ENCODE results near the gene GRIK4. TPM values are rescaled to one million over a fixed set of nuclear protein-coding genes. Genes with fewer than 3 reads are reported as not detected.

Gene GRIK4
- polyA plus RNA-seq, 3 donors = under 0.01 to 0.15 (median 0.01) TPM

DNA sequence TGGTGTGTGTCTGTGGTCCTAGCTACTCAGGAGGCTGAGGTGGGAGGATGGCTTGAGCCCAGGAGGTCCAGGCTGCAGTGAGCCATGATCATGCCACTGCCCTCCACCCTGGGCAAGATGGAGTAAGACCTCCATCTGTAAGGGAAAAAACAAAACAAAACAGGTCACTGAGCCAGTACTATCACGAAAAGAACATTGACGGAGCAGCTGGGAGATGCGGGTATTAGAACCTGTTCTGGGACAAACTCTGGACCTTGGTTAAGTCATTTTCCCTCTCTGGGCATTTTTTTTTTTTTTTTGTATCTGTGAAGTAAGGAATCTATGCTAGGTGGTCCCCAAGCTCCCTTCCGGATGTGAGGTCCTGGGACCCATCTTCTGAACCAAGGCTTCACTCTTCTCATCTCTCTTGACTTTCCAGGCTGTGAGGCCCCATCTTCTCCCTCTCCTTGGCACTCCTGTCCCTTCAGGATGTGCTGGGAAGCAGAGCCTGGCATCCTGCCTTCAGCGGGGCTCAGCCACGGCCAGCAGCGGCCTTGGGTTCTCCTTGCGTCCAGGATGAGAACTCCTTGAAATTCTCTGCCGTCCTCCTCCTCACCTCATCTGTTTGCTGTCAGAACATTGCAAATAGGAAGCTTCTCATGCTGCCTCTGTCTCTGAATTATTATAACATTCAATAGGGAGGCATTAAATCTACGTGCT lies 130.8 kb downstream of the GRIK4 start:
- H3K27ac ChIP-seq (ENCODE audit: low read depth, low read length) = no peak overlapping the region
- 77 to 87% (median 86%) methylated on average over 10 of the region's 10 CpGs for WGBS, 3 donors

DNA sequence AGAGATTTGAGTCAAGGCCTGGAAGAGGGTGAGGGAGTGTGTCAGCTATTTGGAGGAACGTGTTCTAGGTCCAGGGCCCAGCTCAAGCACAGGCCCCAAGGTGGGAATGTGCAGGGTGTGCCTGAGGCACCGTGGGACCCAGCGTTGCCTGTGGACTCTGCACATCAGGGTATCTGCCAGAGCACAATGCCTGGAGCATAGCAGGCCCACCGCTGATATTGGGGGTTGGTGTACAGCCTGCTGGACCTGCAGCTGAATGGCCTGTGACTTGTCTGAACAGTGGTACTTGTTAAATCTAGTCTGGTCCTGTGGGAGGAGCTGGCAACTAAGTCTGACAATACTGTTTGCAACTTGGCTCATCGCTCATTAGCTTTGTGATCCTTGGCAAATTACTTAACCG lies 131.7 kb downstream of the GRIK4 start:
- WGBS, 3 donors = 77 to 93% (median 88%) methylated on average over 6 of the region's 6 CpGs
- no peak overlapping the region for H3K27ac ChIP-seq (ENCODE audit: low read depth, low read length)

- WGBS, 3 donors = 20 to 32% (median 28%) methylated on average over 12 of the region's 12 CpGs
- no peak overlapping the region for H3K27ac ChIP-seq (ENCODE audit: low read depth, low read length)
Observed at GRCh38 chr11:120645639-120646038, 134.1 kb downstream of the GRIK4 start.

GRCh38 chr11:120646206-120646605 lies 134.7 kb downstream of the GRIK4 start:
- WGBS, 3 donors = 81 to 85% (median 83%) methylated on average over 3 of the region's 3 CpGs
- no peak overlapping the region for H3K27ac ChIP-seq (ENCODE audit: low read depth, low read length)

- WGBS, 3 donors = 83 to 87% (median 86%) methylated on average over 12 of the region's 12 CpGs
- H3K27ac ChIP-seq (ENCODE audit: low read depth, low read length) = no peak overlapping the region
Observed at GRCh38 chr11:120647681-120648080, 136.1 kb downstream of the GRIK4 start.

- 62 to 75% (median 74%) methylated on average over 6 of the region's 6 CpGs for WGBS, 3 donors
- no peak overlapping the region for H3K27ac ChIP-seq (ENCODE audit: low read depth, low read length)
Observed at GRCh38 chr11:120648771-120649170, 137.2 kb downstream of the GRIK4 start.

- 38 to 56% (median 40%) methylated on average over 4 to 5 of the region's 5 CpGs for WGBS, 3 donors
- H3K27ac ChIP-seq (ENCODE audit: low read depth, low read length) = no peak overlapping the region
Observed at GRCh38 chr11:120649316-120649715, 137.8 kb downstream of the GRIK4 start.

- no peak overlapping the region for H3K27ac ChIP-seq (ENCODE audit: low read depth, low read length)
- WGBS, 3 donors = 71 to 79% (median 74%) methylated on average over 3 of the region's 3 CpGs
Observed at GRCh38 chr11:120651396-120651795, 139.8 kb downstream of the GRIK4 start.

- H3K27ac ChIP-seq (ENCODE audit: low read depth, low read length) = no peak overlapping the region
- WGBS, 3 donors = 77 to 84% (median 78%) methylated on average over 6 of the region's 6 CpGs
Observed at GRCh38 chr11:120651836-120652235, 140.3 kb downstream of the GRIK4 start.

- H3K27ac ChIP-seq (ENCODE audit: low read depth, low read length) = no peak overlapping the region
- 68 to 79% (median 77%) methylated on average over 3 of the region's 3 CpGs for WGBS, 3 donors
Observed at GRCh38 chr11:120652705-120653335, 141.3 kb downstream of the GRIK4 start.

DNA sequence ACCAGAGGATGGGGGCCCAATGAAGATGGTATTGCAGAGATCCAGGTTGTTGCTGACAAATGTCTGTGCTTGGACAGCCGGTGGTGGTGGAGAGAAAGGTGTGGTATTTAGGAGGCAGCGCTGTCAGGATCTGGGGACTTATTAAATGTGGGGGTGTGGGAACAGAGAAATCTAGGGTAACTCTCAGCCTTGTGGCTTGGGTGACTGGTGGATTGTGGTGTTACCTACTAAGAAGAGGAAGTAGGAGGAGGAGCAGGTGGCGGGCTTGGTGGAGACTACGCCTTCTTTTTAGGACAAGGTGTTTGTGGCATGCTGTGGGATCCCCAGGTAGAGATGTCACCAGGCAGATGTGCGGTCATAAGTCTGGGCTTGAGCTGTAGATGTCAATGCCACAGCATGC lies 144.0 kb downstream of the GRIK4 start:
- WGBS, 3 donors = 88 to 89% (median 88%) methylated on average over 5 of the region's 5 CpGs
- no peak overlapping the region for H3K27ac ChIP-seq (ENCODE audit: low read depth, low read length)

- WGBS, 3 donors = 76 to 81% (median 79%) methylated on average over 6 of the region's 6 CpGs
- no peak overlapping the region for H3K27ac ChIP-seq (ENCODE audit: low read depth, low read length)
Observed at GRCh38 chr11:120657306-120658070, 145.9 kb downstream of the GRIK4 start.

DNA sequence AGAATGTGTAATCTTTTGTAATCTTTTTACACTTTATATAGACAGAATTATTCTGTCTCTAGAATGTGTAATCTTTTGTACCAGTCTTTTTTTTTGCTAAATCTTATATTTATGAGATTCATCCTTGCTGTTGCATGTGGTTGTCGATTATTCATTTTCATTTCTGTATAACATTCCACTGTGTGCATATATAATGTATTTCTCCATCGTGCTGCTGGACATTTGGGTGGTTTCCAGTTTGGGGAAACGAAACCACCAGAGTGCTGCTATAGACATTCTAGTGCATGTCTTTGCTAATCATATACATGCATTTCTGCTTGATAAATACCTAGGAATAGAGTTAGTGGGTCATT lies 146.5 kb downstream of the GRIK4 start:
- H3K27ac ChIP-seq (ENCODE audit: low read depth, low read length) = no peak overlapping the region
- WGBS, 3 donors = 73 to 88% (median 73%) methylated on average over 3 of the region's 3 CpGs

DNA sequence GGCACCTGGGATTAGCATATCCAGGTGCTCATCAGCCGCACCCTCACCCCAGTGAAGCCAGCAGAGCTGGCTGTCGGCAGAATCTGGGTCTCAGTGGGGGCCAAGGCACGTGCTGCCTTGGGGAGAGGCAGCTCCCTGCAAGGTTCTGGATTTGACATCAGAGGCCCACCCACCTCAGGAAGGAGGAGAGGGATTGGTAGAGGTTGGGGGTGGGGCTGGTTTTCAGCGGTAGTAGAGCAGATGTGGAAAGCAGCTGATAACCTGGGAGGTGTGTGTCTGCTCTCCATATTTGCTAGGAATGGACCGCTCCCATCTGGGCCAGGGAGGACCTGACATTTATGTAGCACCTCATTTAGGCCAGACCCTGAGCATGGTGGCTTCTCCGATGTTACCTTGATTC lies 147.5 kb downstream of the GRIK4 start:
- no peak overlapping the region for H3K27ac ChIP-seq (ENCODE audit: low read depth, low read length)
- 75 to 80% (median 75%) methylated on average over 6 of the region's 6 CpGs for WGBS, 3 donors

DNA sequence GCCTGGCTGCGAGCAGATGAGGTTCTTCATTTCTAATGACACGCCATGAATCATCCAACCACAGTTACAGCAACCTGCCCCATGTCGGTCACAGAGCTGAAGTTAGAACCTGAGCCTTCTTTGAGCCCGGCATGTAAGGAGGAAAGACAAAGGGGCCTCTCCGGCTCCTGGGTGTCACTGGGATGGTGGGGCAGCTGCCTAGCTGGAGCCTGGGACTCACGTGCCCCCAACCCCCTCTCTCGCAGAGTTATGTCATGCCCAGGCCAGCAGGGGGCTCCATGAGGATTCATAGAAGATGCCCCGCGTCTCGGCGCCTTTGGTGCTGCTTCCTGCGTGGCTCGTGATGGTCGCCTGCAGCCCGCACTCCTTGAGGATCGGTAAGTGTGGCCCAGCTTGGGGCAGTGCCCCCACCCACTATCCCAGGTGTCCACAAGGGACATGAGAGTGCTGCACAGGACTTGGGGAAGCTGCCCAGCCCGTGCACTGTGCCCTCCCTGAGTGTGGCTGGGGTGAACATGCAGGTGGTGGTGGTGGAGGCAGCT lies 148.5 kb downstream of the GRIK4 start:
- 43 to 48% (median 46%) methylated on average over 17 of the region's 17 CpGs for WGBS, 3 donors
- H3K27ac ChIP-seq (ENCODE audit: low read depth, low read length) = no peak overlapping the region

GRCh38 chr11:120662071-120662676 lies 150.6 kb downstream of the GRIK4 start:
- WGBS, 3 donors = 71 to 84% (median 80%) methylated on average over 9 of the region's 9 CpGs

DNA sequence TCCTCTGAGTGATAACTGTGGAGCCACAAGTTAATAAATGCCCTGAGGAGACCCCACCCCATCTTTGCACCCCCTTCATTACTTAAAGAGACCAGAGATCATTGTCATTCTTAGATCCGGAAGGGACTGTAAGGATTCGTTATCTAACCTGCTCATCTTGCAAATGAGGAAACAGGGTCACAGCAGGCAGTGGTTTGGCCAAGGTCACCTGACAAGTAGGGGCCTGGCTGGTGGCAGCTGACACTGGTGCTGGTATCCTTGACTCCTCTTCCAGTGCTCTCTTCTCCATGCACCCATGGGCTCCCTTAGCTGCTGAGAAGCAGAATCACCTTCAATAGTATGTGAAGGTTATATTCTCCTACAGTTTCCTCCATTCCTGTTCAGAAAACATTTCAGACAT lies 151.6 kb downstream of the GRIK4 start:
- 37 to 66% (median 59%) methylated on average over 2 of the region's 2 CpGs for WGBS, 3 donors
- H3K27ac ChIP-seq (ENCODE audit: low read depth, low read length) = no peak overlapping the region

More at GRCh38 chr11:120662071-120662676, 150.6 kb downstream of the GRIK4 start:
- H3K27ac ChIP-seq (ENCODE audit: low read depth, low read length) = no peak overlapping the region

GRCh38 chr11:120666121-120666639 lies 154.6 kb downstream of the GRIK4 start:
- H3K27ac ChIP-seq (ENCODE audit: low read depth, low read length) = no peak overlapping the region
- 52 to 70% (median 66%) methylated on average over 10 of the region's 10 CpGs for WGBS, 3 donors

GRCh38 chr11:120667281-120667680 lies 155.7 kb downstream of the GRIK4 start:
- 34 to 46% (median 37%) methylated on average over 14 of the region's 14 CpGs for WGBS, 3 donors
- H3K27ac ChIP-seq (ENCODE audit: low read depth, low read length) = no peak overlapping the region
